IMR-90 (cell line): ENCODE data around the gene SERPING1. TPM values are rescaled to one million over a fixed set of nuclear protein-coding genes. Genes with fewer than 3 reads are reported as not detected.

ENCODE experiments used
- ATAC-seq: fragments of 200-7000 bp; cut with Tn5 transposase; 2 replicates; pipeline ENCODE4 v1.9.1; 2020; ENCODE audit warnings: low read depth, mild to moderate bottlenecking, moderate library complexity
- BruUV-seq: library from RNA; stranded (reverse); fragments of 400-500 nt; replicated peaks from 2 replicates; lab custom pipeline; 2021; lab: Mats Ljungman, UMichigan
- CTCF ChIA-PET: fragments of 300-600 bp; formaldehyde crosslinking; extraction: SDS; loops from one replicate; lab custom pipeline; 2021; ENCODE audit warnings: antibody characterized with exemption; lab: Yijun Ruan, JAX
- POLR2A ChIA-PET: fragments of 300-600 bp; sonication (Branson Sonifier 250); formaldehyde crosslinking; loops from one replicate; lab custom pipeline; 2022; ENCODE audit warnings: antibody characterized with exemption; ENCODE audit not compliant: unreplicated experiment; lab: Charles Lee
- DNase-seq: peaks from one replicate; pipeline ENCODE4 v3.0.0; 2013
- H2AFZ ChIP-seq: replicated peaks from 2 replicates; pipeline ENCODE3; 2013; ENCODE audit warnings: low read length, mild to moderate bottlenecking; ENCODE audit not compliant: poor library complexity
- H2AK5ac ChIP-seq: 2 replicates; pipeline ENCODE4 v1.6.1; 2013; ENCODE audit warnings: low read depth, low read length, inconsistent platforms
- H2AK9ac ChIP-seq: replicated peaks from 2 replicates; pipeline ENCODE3; 2013; ENCODE audit warnings: mild to moderate bottlenecking, low read depth, low read length, moderate library complexity; ENCODE audit not compliant: poor library complexity
- H2BK120ac ChIP-seq: 2 replicates; pipeline ENCODE4 v1.6.1; 2013; ENCODE audit warnings: low read depth, low read length, inconsistent platforms
- H2BK15ac ChIP-seq: 3 replicates; pipeline ENCODE4 v1.6.1; 2013; ENCODE audit warnings: low read depth, low read length, inconsistent platforms
- H2BK20ac ChIP-seq: 2 replicates; pipeline ENCODE4 v1.6.1; 2013; ENCODE audit warnings: low read depth, mild to moderate bottlenecking, inconsistent platforms, low read length, moderate library complexity
- H2BK5ac ChIP-seq: 2 replicates; pipeline ENCODE4 v1.6.1; 2013; ENCODE audit warnings: mild to moderate bottlenecking, low read depth, low read length, inconsistent platforms; ENCODE audit not compliant: poor library complexity, severe bottlenecking
- H3K14ac ChIP-seq: replicated peaks from 2 replicates; pipeline ENCODE4 v1.6.1; 2013; ENCODE audit warnings: low read depth, low read length, inconsistent platforms
- H3K18ac ChIP-seq: 2 replicates; pipeline ENCODE4 v1.6.1; 2013; ENCODE audit warnings: low read depth, low read length, control low read depth
- H3K23ac ChIP-seq: 2 replicates; pipeline ENCODE4 v1.6.1; 2013; ENCODE audit warnings: low read depth, low read length, inconsistent platforms
- H3K27ac ChIP-seq: 2 replicates; pipeline ENCODE4 v1.5.1; 2013; ENCODE audit warnings: mild to moderate bottlenecking, control low read depth, low read length; ENCODE audit not compliant: insufficient read depth
- H3K27me3 ChIP-seq: 2 replicates; pipeline ENCODE4 v1.6.1; 2013; ENCODE audit warnings: low read length; ENCODE audit not compliant: control insufficient read depth, insufficient read depth
- H3K36me3 ChIP-seq: 2 replicates; pipeline ENCODE4 v1.6.1; 2013; ENCODE audit warnings: low read length, mixed read lengths; ENCODE audit not compliant: control insufficient read depth, insufficient read depth
- H3K4ac ChIP-seq: 2 replicates; pipeline ENCODE4 v1.6.1; 2013; ENCODE audit warnings: low read depth, low read length, inconsistent platforms
- H3K4me1 ChIP-seq: 2 replicates; pipeline ENCODE4 v1.6.1; 2013; ENCODE audit warnings: low read length, mixed read lengths; ENCODE audit not compliant: control insufficient read depth, insufficient read depth
- H3K4me2 ChIP-seq: 2 replicates; pipeline ENCODE4 v1.6.1; 2013; ENCODE audit warnings: low read depth, mild to moderate bottlenecking, control low read depth, low read length, moderate library complexity
- H3K4me3 ChIP-seq: 2 replicates; pipeline ENCODE4 v1.5.1; 2013; ENCODE audit warnings: low read depth, mild to moderate bottlenecking, control low read depth, low read length, moderate library complexity; ENCODE audit not compliant: insufficient read depth
- H3K56ac ChIP-seq: 2 replicates; pipeline ENCODE4 v1.6.1; 2013; ENCODE audit warnings: low read length, inconsistent platforms; ENCODE audit not compliant: insufficient read depth; ENCODE audit errors: extremely low read depth
- H3K79me1 ChIP-seq, 2 experiments: 2 replicates each; pipeline ENCODE4 v1.6.1; 2013; ENCODE audit warnings: low read length in 2 of 2, inconsistent platforms in 1 of 2, low read depth in 1 of 2
- H3K9ac ChIP-seq: 2 replicates; pipeline ENCODE4 v1.6.1; 2013; ENCODE audit warnings: low read depth, low read length, control low read depth
- H3K9me1 ChIP-seq: 2 replicates; pipeline ENCODE4 v1.6.1; 2013; ENCODE audit warnings: low read length, inconsistent platforms; ENCODE audit not compliant: insufficient read depth
- H3K9me3 ChIP-seq: 2 replicates; pipeline ENCODE4 v1.6.1; 2013; ENCODE audit warnings: low read length; ENCODE audit not compliant: control insufficient read depth, insufficient read depth
- H4K20me1 ChIP-seq: 2 replicates; pipeline ENCODE4 v1.6.1; 2013; ENCODE audit warnings: low read length, inconsistent platforms; ENCODE audit not compliant: insufficient read depth
- H4K5ac ChIP-seq: 2 replicates; pipeline ENCODE4 v1.6.1; 2013; ENCODE audit warnings: mild to moderate bottlenecking, low read depth, low read length, control low read depth
- H4K8ac ChIP-seq, 2 experiments: 2 replicates each; pipeline ENCODE4 v1.6.1; 2013; ENCODE audit warnings: low read depth in 2 of 2, low read length in 2 of 2, control low read depth in 1 of 2, inconsistent platforms in 1 of 2
- H4K91ac ChIP-seq: 2 replicates; pipeline ENCODE4 v1.6.1; 2013; ENCODE audit warnings: low read depth, low read length, inconsistent platforms; ENCODE audit not compliant: insufficient read depth
- BHLHE40 ChIP-seq: fragments of 150-350 bp; IDR thresholded peaks from 2 replicates; pipeline ENCODE4 v1.6.1; 2016; ENCODE audit warnings: mild to moderate bottlenecking, low read depth, low read length
- CEBPB ChIP-seq: IDR thresholded peaks from 2 replicates; pipeline ENCODE4 v1.6.1; 2012; ENCODE audit warnings: low read depth, low read length, improper control_type of control experiment
- FOS ChIP-seq: fragments of 150-350 bp; IDR thresholded peaks from 2 replicates; pipeline ENCODE4 v1.6.1; 2016; ENCODE audit warnings: low read depth, low read length
- MXI1 ChIP-seq: IDR thresholded peaks from 2 replicates; pipeline ENCODE4 v1.6.1; 2012; ENCODE audit warnings: low read depth, mild to moderate bottlenecking, low read length, moderate library complexity, borderline replicate concordance
- NFE2L2 ChIP-seq: fragments of 150-350 bp; IDR thresholded peaks from 2 replicates; pipeline ENCODE4 v1.6.1; 2016; ENCODE audit warnings: low read depth, mild to moderate bottlenecking, low read length
- RFX5 ChIP-seq: IDR thresholded peaks from 2 replicates; pipeline ENCODE4 v1.8.0; 2012; ENCODE audit warnings: low read depth, mild to moderate bottlenecking, low read length, moderate library complexity
- whole genome bisulfite sequencing, 2 experiments: methylation state at CpG; one replicate each; pipeline versions ENCODE4 v1.1.5 to v1.1.7; 2013; ENCODE audit warnings: missing lambda C conversion rate in 2 of 2; ENCODE audit not compliant: insufficient read length in 1 of 2; ENCODE audit errors: extremely low coverage in 2 of 2; 5-methylcytosine and 5-hydroxymethylcytosine counted together
- dilution Hi-C: fragments of 300-500 bp; cut with HindIII; formaldehyde crosslinking; loops from one replicate; pipeline ENCODE4 v1.14.3; 2018; ENCODE audit warnings: low sequenced_read_pairs; ENCODE audit not compliant: unreplicated experiment
- in situ Hi-C: fragments of 300-500 bp; cut with MboI; formaldehyde crosslinking; loops from 3 replicates; pipeline ENCODE4 v1.14.3; 2019; ENCODE audit warnings: low sequenced_read_pairs, inconsistent platforms, mixed read lengths
- intact Hi-C: fragments of 100-400 bp; cut with micrococcal nuclease; formaldehyde crosslinking; loops from 2 replicates; pipeline ENCODE4 v1.10.0; 2022
- polyA plus RNA-seq, 3 experiments: library from polyadenylated mRNA; depleted of rRNA; stranded (reverse); fragments of >200 nt; gene quantifications; 2 replicates each; pipeline ENCODE4 v1.2.3, GENCODE V29; 2012; ENCODE audit warnings: low replicate concordance in 1 of 3
- total RNA-seq: library from RNA; depleted of rRNA; stranded (reverse); fragments of >200 nt; gene quantifications from 2 replicates; pipeline ENCODE4 v1.2.3, GENCODE V29; 2012

The SERPING1 gene
- total and polyA plus RNA-seq, 2 of the 4 experiments (the other 2 are of a cell fraction), result 2.0 to 30.7 TPM

GRCh38 chr11:57601297-57601696 lies 3.8 kb downstream of the SERPING1 start:
- no TSS peak for BruUV-seq
- no peak overlapping the region for H2BK5ac ChIP-seq
- no peak overlapping the region for H4K8ac ChIP-seq
- H2BK120ac ChIP-seq, result no peak overlapping the region
- H3K79me1 ChIP-seq, result no peaks in the 10 kb centered on the region; a peak in 1 of 4 replicates
- H4K91ac ChIP-seq, result no peak overlapping the region
- no peak overlapping the region for H3K9ac ChIP-seq
- no peak overlapping the region for H2AK5ac ChIP-seq
- no peak overlapping the region for H3K14ac ChIP-seq
- dilution Hi-C loops, result no loop called here
- CTCF ChIA-PET, result no interaction called here
- ATAC-seq, result no peak
- no peak for DNase-seq
- no peaks in the 10 kb centered on the region for H3K9me1 ChIP-seq
- H3K27ac ChIP-seq, result no peak overlapping the region
- no peak overlapping the region for H3K18ac ChIP-seq
- H3K4ac ChIP-seq, result no peak overlapping the region
- H2AK9ac ChIP-seq, result no peak overlapping the region
- H3K56ac ChIP-seq, result no peak overlapping the region
- H4K5ac ChIP-seq, result no peak overlapping the region
- peaks cover 5% of the 10 kb centered on the region; the same call in 1 of the 2 replicates for H3K4me1 ChIP-seq
- no peaks in the 10 kb centered on the region; the same call in 1 of the 2 replicates for H4K20me1 ChIP-seq
- H3K23ac ChIP-seq, result no peak overlapping the region
- H3K9me3 ChIP-seq, result no peaks in the 10 kb centered on the region
- no peak overlapping the region for H3K4me3 ChIP-seq
- no peak overlapping the region for H2BK20ac ChIP-seq
- TF ChIP-seq CEBPB, result no peak
- TF ChIP-seq BHLHE40, result no peak
- no peak for TF ChIP-seq NFE2L2
- TF ChIP-seq MXI1, result no peak
- no peak for TF ChIP-seq FOS
- no peak for TF ChIP-seq RFX5
- in situ Hi-C loops, result no loop called here
- H2AFZ ChIP-seq, result no peak overlapping the region
- no peak overlapping the region for H2BK15ac ChIP-seq
- intact Hi-C loops, result no loop called here
- POLR2A ChIA-PET, result no interaction called here
- no peaks in the 10 kb centered on the region; the same call in 1 of the 2 replicates for H3K27me3 ChIP-seq
- WGBS, 2 experiments, result 90% methylated on average over 3 of the region's 3 CpGs; no CpG with 5 or more reads in 1 of the 2 experiments
- peaks cover 9% of the 10 kb centered on the region for H3K36me3 ChIP-seq
- H3K4me2 ChIP-seq, result no peak overlapping the region
